H1 (cell line): Measurements from ENCODE around the gene KSR2. TPM values are rescaled to one million over a fixed set of nuclear protein-coding genes. Genes with fewer than 3 reads are reported as not detected.

Experiments used
- CTCF ChIA-PET: fragments of 300-600 bp; sonication (Branson Sonifier 250); formaldehyde crosslinking; loops from one replicate; lab custom pipeline; 2021; ENCODE audit not compliant: partially characterized antibody; lab: Charles Lee
- POLR2A ChIA-PET: fragments of 300-600 bp; sonication (Branson Sonifier 250); formaldehyde crosslinking; loops from one replicate; lab custom pipeline; 2021; ENCODE audit warnings: inconsistent platforms; ENCODE audit not compliant: partially characterized antibody; lab: Charles Lee
- DNase-seq, 2 experiments: peaks; one replicate each; pipeline versions ENCODE4 v3.0.0 to v3.0.0-alpha.2; 2010 to 2022; ENCODE audit warnings: low spot score in 2 of 2, low read depth in 1 of 2, mixed read lengths in 1 of 2
- FAIRE-seq: peaks from 2 replicates; lab custom pipeline; 2011; peaks lifted over from hg19 to GRCh38; lab: Jason Lieb, UNC
- H2AFZ ChIP-seq: 2 replicates; pipeline ENCODE4 v1.8.1; 2012; ENCODE audit warnings: low read length, inconsistent platforms
- H2AK5ac ChIP-seq: 2 replicates; pipeline ENCODE4 v1.6.1; 2013; ENCODE audit warnings: low read depth, low read length
- H2BK120ac ChIP-seq: replicated peaks from 2 replicates; pipeline ENCODE3; 2013; ENCODE audit warnings: low read depth, low read length, inconsistent platforms
- H2BK12ac ChIP-seq: 2 replicates; pipeline ENCODE4 v1.6.1; 2013; ENCODE audit warnings: low read depth, low read length
- H2BK15ac ChIP-seq: 2 replicates; pipeline ENCODE4 v1.6.1; 2013; ENCODE audit warnings: low read length
- H2BK20ac ChIP-seq: 2 replicates; pipeline ENCODE4 v1.6.1; 2013; ENCODE audit warnings: low read length
- H2BK5ac ChIP-seq: 2 replicates; pipeline ENCODE4 v1.6.1; 2013; ENCODE audit warnings: low read depth, low read length
- H3K14ac ChIP-seq: 2 replicates; pipeline ENCODE4 v1.6.1; 2013; ENCODE audit warnings: inconsistent platforms; ENCODE audit not compliant: insufficient read length
- H3K18ac ChIP-seq: 2 replicates; pipeline ENCODE4 v1.6.1; 2013; ENCODE audit warnings: low read length; ENCODE audit errors: extremely low read depth
- H3K23ac ChIP-seq: 2 replicates; pipeline ENCODE4 v1.6.1; 2013; ENCODE audit warnings: inconsistent platforms; ENCODE audit not compliant: insufficient read length
- H3K23me2 ChIP-seq: 2 replicates; pipeline ENCODE4 v1.6.1; 2013; ENCODE audit warnings: low read depth, low read length
- H3K27ac ChIP-seq: 2 replicates; pipeline ENCODE4 v1.6.1; 2011; ENCODE audit warnings: low read depth, low read length, inconsistent platforms
- H3K27me3 ChIP-seq, 4 experiments: replicated peaks in 1 of 4; 1 replicate in 1 of 4; 2 replicates in 3 of 4; pipeline versions ENCODE4 v1.6.1 to v1.8.1; 2011 to 2013; ENCODE audit warnings: low read length in 3 of 4, mild to moderate bottlenecking in 3 of 4, inconsistent platforms in 2 of 4, mixed read lengths in 2 of 4, moderate library complexity in 1 of 4; ENCODE audit not compliant: control insufficient read depth in 3 of 4, insufficient read depth in 3 of 4; ENCODE audit errors: extremely low read depth in 1 of 4
- H3K36me3 ChIP-seq, 4 experiments: 2 replicates each; pipeline versions ENCODE4 v1.6.1 to v1.8.1; 2011 to 2013; ENCODE audit warnings: mild to moderate bottlenecking in 4 of 4, low read length in 3 of 4, moderate library complexity in 2 of 4, control low read depth in 1 of 4, inconsistent platforms in 1 of 4; ENCODE audit not compliant: insufficient read depth in 4 of 4, control insufficient read depth in 2 of 4
- H3K4ac ChIP-seq: replicated peaks from 2 replicates; pipeline ENCODE3; 2013; ENCODE audit warnings: low read length, low read depth, mixed read lengths, inconsistent platforms; ENCODE audit not compliant: insufficient read length
- H3K4me1 ChIP-seq, 4 experiments: replicated peaks in 1 of 4; 1 replicate in 1 of 4; 2 replicates in 3 of 4; pipeline versions ENCODE4 v1.6.1 to v1.8.1; 2011 to 2013; ENCODE audit warnings: low read length in 3 of 4, inconsistent platforms in 2 of 4, mixed read lengths in 1 of 4; ENCODE audit not compliant: insufficient read depth in 4 of 4, control insufficient read depth in 3 of 4
- H3K4me2 ChIP-seq, 2 experiments: 2 replicates each; pipeline versions ENCODE4 v1.6.1 to v1.8.1; 2011 to 2013; ENCODE audit warnings: low read depth in 2 of 2, low read length in 2 of 2, control low read depth in 1 of 2, inconsistent platforms in 1 of 2, mild to moderate bottlenecking in 1 of 2; ENCODE audit not compliant: insufficient read depth in 1 of 2
- H3K4me3 ChIP-seq, 4 experiments: fragments of 200-600, 300-600 bp in 1 of 4; sonication (generic), shearing (Covaris generic), sonication (Bioruptor Twin) in 1 of 4; 2 replicates each; pipeline versions ENCODE4 v1.5.1 to v1.8.1; 2011 to 2016; ENCODE audit warnings: low read length in 4 of 4, low read depth in 3 of 4, control low read depth in 2 of 4, inconsistent platforms in 2 of 4, mild to moderate bottlenecking in 2 of 4, mixed read lengths in 1 of 4, moderate library complexity in 1 of 4; ENCODE audit not compliant: insufficient read depth in 2 of 4; ENCODE audit errors: extremely low read depth in 1 of 4
- H3K56ac ChIP-seq: replicated peaks from 2 replicates; pipeline ENCODE3; 2013; ENCODE audit warnings: low read depth, mild to moderate bottlenecking, mixed read lengths, low read length, inconsistent platforms; ENCODE audit not compliant: insufficient read length
- H3K79me1 ChIP-seq: 2 replicates; pipeline ENCODE4 v1.6.1; 2013; ENCODE audit warnings: low read depth, low read length, control low read depth
- H3K79me2 ChIP-seq, 2 experiments: 2 replicates each; pipeline versions ENCODE4 v1.6.1 to v1.8.1; 2012 to 2013; ENCODE audit warnings: low read length in 2 of 2, mild to moderate bottlenecking in 2 of 2, inconsistent platforms in 1 of 2; ENCODE audit not compliant: insufficient read depth in 2 of 2, control insufficient read depth in 1 of 2
- H3K9ac ChIP-seq, 4 experiments: replicated peaks in 1 of 4; 1 replicate in 1 of 4; 2 replicates in 3 of 4; pipeline versions ENCODE4 v1.6.1 to v1.8.1; 2011 to 2013; ENCODE audit warnings: low read depth in 3 of 4, low read length in 3 of 4, control low read depth in 2 of 4, mild to moderate bottlenecking in 2 of 4, moderate library complexity in 2 of 4, inconsistent platforms in 1 of 4; ENCODE audit errors: extremely low read depth in 1 of 4
- H3K9me3 ChIP-seq, 2 experiments: 2 replicates each; pipeline versions ENCODE4 v1.6.1 to v1.8.1; 2012 to 2013; ENCODE audit warnings: mild to moderate bottlenecking in 2 of 2, moderate library complexity in 2 of 2, control low read depth in 1 of 2, inconsistent platforms in 1 of 2, low read depth in 1 of 2, low read length in 1 of 2, mixed read lengths in 1 of 2; ENCODE audit not compliant: insufficient read depth in 2 of 2
- H4K20me1 ChIP-seq, 2 experiments: replicated peaks in 1 of 2; 2 replicates each; pipeline versions ENCODE3 to v1.8.1; 2011 to 2013; ENCODE audit warnings: inconsistent platforms in 2 of 2, low read length in 2 of 2, mild to moderate bottlenecking in 1 of 2; ENCODE audit not compliant: insufficient read depth in 2 of 2, control insufficient read depth in 1 of 2
- H4K5ac ChIP-seq: 2 replicates; pipeline ENCODE4 v1.6.1; 2013; ENCODE audit warnings: low read length, low read depth, mixed read lengths, inconsistent platforms; ENCODE audit not compliant: insufficient read length
- H4K8ac ChIP-seq: 2 replicates; pipeline ENCODE4 v1.8.0; 2013; ENCODE audit warnings: mild to moderate bottlenecking, moderate library complexity, low read length, inconsistent platforms; ENCODE audit not compliant: insufficient read depth; ENCODE audit errors: extremely low read depth
- H4K91ac ChIP-seq: replicated peaks from 2 replicates; pipeline ENCODE3; 2013; ENCODE audit warnings: low read length, mixed read lengths, inconsistent platforms; ENCODE audit not compliant: insufficient read length
- CBX5 ChIP-seq: fragments of 300-800, 300-1000 bp; sonication (generic); IDR thresholded peaks from 2 replicates; pipeline ENCODE4 v1.7.1; 2016; ENCODE audit warnings: antibody characterized with exemption, low read length, low read depth
- CHD2 ChIP-seq: IDR thresholded peaks from 2 replicates; pipeline ENCODE4 v1.6.1; 2012; ENCODE audit warnings: low read length, improper control_type of control experiment
- CREB1 ChIP-seq: IDR thresholded peaks from 2 replicates; pipeline ENCODE4 v1.6.1; 2012; ENCODE audit warnings: inconsistent platforms
- E2F6 ChIP-seq: IDR thresholded peaks from 2 replicates; pipeline ENCODE4 v1.6.1; 2012; ENCODE audit warnings: inconsistent platforms
- EZH2 ChIP-seq: fragments of 200-600 bp; sonication (generic); IDR thresholded peaks from 2 replicates; pipeline ENCODE4 v1.7.1; 2012; ENCODE audit warnings: low read depth, mild to moderate bottlenecking, moderate library complexity, low read length, inconsistent platforms; ENCODE audit not compliant: severe bottlenecking
- FOSL1 ChIP-seq: IDR thresholded peaks from 2 replicates; pipeline ENCODE4 v1.6.1; 2011; ENCODE audit warnings: mild to moderate bottlenecking, low read depth, low read length, moderate library complexity; ENCODE audit not compliant: insufficient read depth
- JUND ChIP-seq: IDR thresholded peaks from 2 replicates; pipeline ENCODE4 v1.6.1; 2011; ENCODE audit warnings: mild to moderate bottlenecking, improper control_type of control experiment, low read length
- POU5F1 ChIP-seq: IDR thresholded peaks from 2 replicates; pipeline ENCODE4 v1.6.1; 2011; ENCODE audit warnings: low read depth, mild to moderate bottlenecking, low read length, moderate library complexity
- SAP30 ChIP-seq: fragments of 300-600 bp; sonication (generic); IDR thresholded peaks from 2 replicates; pipeline ENCODE4 v1.7.1; 2012; ENCODE audit warnings: low read length, moderate library complexity, mild to moderate bottlenecking, inconsistent platforms; ENCODE audit not compliant: insufficient read depth, insufficient replicate concordance
- SIN3A ChIP-seq, 2 experiments: IDR thresholded peaks in 1 of 2; conservative IDR thresholded peaks in 1 of 2; 2 replicates each; pipeline ENCODE4 v1.6.1; 2011 to 2012; ENCODE audit warnings: low read length in 2 of 2, improper control_type of control experiment in 1 of 2, low read depth in 1 of 2, mild to moderate bottlenecking in 1 of 2
- SP2 ChIP-seq: IDR thresholded peaks from 2 replicates; pipeline ENCODE4 v1.6.1; 2012; ENCODE audit warnings: mild to moderate bottlenecking, low read length, inconsistent platforms
- SRF ChIP-seq: IDR thresholded peaks from 2 replicates; pipeline ENCODE4 v1.6.1; 2011; ENCODE audit warnings: mild to moderate bottlenecking, low read depth, low read length, moderate library complexity
- TAF1 ChIP-seq: IDR thresholded peaks from 2 replicates; pipeline ENCODE4 v1.6.1; 2011; ENCODE audit warnings: mild to moderate bottlenecking, low read depth, low read length
- TBP ChIP-seq: IDR thresholded peaks from 2 replicates; pipeline ENCODE4 v1.6.1; 2011; ENCODE audit warnings: low read depth, low read length, improper control_type of control experiment
- WGBS, 2 experiments: shearing (Covaris generic) in 1 of 2; methylation state at CpG; one replicate each; pipeline versions ENCODE4 v1.1.6 to v1.1.7; 2013 to 2015; ENCODE audit warnings: low lambda C conversion rate in 2 of 2, mixed read lengths in 2 of 2, inconsistent platforms in 1 of 2, low coverage in 1 of 2, missing lambda C conversion rate in 1 of 2; ENCODE audit not compliant: insufficient replicate concordance in 2 of 2, insufficient coverage in 1 of 2, insufficient read length in 1 of 2; ENCODE audit errors: extremely low coverage in 1 of 2, missing lambda C conversion rate in 1 of 2; 5-methylcytosine and 5-hydroxymethylcytosine counted together
- polyA plus RNA-seq, 7 experiments: library from polyadenylated mRNA; depleted of rRNA in 3 of 7; stranded (reverse) in 5 of 7; unstranded in 2 of 7; fragments of >200 nt in 5 of 7; fragments of 200-250 nt in 2 of 7; gene quantifications; 1 replicate in 5 of 7; 2 replicates in 1 of 7; 4 replicates in 1 of 7; pipeline versions ENCODE4 v1.2.1 to v1.2.3, GENCODE V29; 2011 to 2013; ENCODE audit warnings: missing spikeins in 2 of 7, mixed read lengths in 2 of 7
- total RNA-seq: library from RNA; stranded (reverse); fragmentation: NEBNext Ultra II Directional; extraction: Animal tissue kit (Norgen Biotek cat#: 25700); gene quantifications from 2 replicates; pipeline ENCODE4 v1.2.1, GENCODE V29; 2021

KSR2 gene
- total and polyA plus RNA-seq, 2 of the 8 experiments (the other 6 are each of a cell fraction or from before 2014, with no cell fraction given) = 0.74 to 2.2 TPM

GRCh38 chr12:117743761-117744160 is 225.0 kb downstream of the KSR2 start:
- no peak overlapping the region for H3K9ac ChIP-seq
- no peak overlapping the region for H4K8ac ChIP-seq
- CTCF ChIA-PET = no interaction called here
- H4K5ac ChIP-seq = no peak overlapping the region
- POLR2A ChIA-PET = no interaction called here
- H3K79me1 ChIP-seq = no peaks in the 10 kb centered on the region
- no peak for FAIRE-seq
- TF ChIP-seq FOSL1 (no peak), EZH2 (no peak), POU5F1 (no peak), CHD2 (no peak), TAF1 (no peak), SAP30 (no peak), E2F6 (no peak), SIN3A (conservative IDR thresholded peaks at IDR 0.05 in 1 of 2, IDR thresholded peaks at IDR 0.05 in 1 of 2; ENCODE audit: low read depth in 1 of 2, low read length in 2 of 2) (no peak), JUND (no peak), SP2 (no peak), CBX5 (no peak), TBP (no peak), CREB1 (no peak), SRF (no peak)
- no peak overlapping the region for H3K18ac ChIP-seq
- H3K4ac ChIP-seq = no peak overlapping the region
- no peak overlapping the region for H3K4me2 ChIP-seq
- peaks cover 1% of the 10 kb centered on the region; the same call in 1 of the 2 replicates for H3K23me2 ChIP-seq
- no peak overlapping the region for H2BK20ac ChIP-seq
- H3K56ac ChIP-seq = no peak overlapping the region
- no peak overlapping the region for H2AK5ac ChIP-seq
- no peak overlapping the region for H3K4me3 ChIP-seq
- no peak overlapping the region for H4K91ac ChIP-seq
- no peak overlapping the region for H2BK5ac ChIP-seq
- H3K36me3 ChIP-seq = no peaks in the 10 kb centered on the region
- H2BK15ac ChIP-seq = no peak overlapping the region
- H3K14ac ChIP-seq = no peak overlapping the region
- 100% methylated on average over 1 of the region's 1 CpG; no CpG with 5 or more reads in 1 of the 2 experiments for WGBS, 2 experiments
- no peak overlapping the region for H2BK120ac ChIP-seq
- H3K4me1 ChIP-seq = no peaks in the 10 kb centered on the region
- H4K20me1 ChIP-seq = no peaks in the 10 kb centered on the region
- no peak overlapping the region for H2BK12ac ChIP-seq
- H3K27me3 ChIP-seq = no peaks in the 10 kb centered on the region
- H2AFZ ChIP-seq = no peak overlapping the region
- H3K27ac ChIP-seq = no peak overlapping the region
- no peak overlapping the region for H3K23ac ChIP-seq
- no peak for DNase-seq
- H3K79me2 ChIP-seq = no peaks in the 10 kb centered on the region
- no peaks in the 10 kb centered on the region for H3K9me3 ChIP-seq
